GM23338 (cell line): ENCODE results near the gene KLLN. TPM values are rescaled to one million over a fixed set of nuclear protein-coding genes. Genes with fewer than 3 reads are reported as not detected.

Experiments used
- ATAC-seq: fragments of 200-7000 bp; cut with Tn5 transposase; 3 replicates; pipeline ENCODE4 v1.9.1; 2020
- DNase-seq: peaks from one replicate; pipeline ENCODE4 v3.0.0-alpha.2; 2015; ENCODE audit warnings: low spot score
- H2AFZ ChIP-seq: fragments of 200-600 bp; sonication (generic); 2 replicates; pipeline ENCODE4 v1.8.0; 2016; ENCODE audit warnings: antibody characterized with exemption, mild to moderate bottlenecking, moderate library complexity
- H3F3A ChIP-seq: fragments of 200-600 bp; sonication (generic); replicated peaks from 2 replicates; pipeline ENCODE4 v1.8.0; 2017; ENCODE audit warnings: antibody characterized with exemption, mixed run types, low read depth
- H3K27ac ChIP-seq: fragments of 200-600 bp; sonication (generic); 2 replicates; pipeline ENCODE4 v1.6.1; 2016; ENCODE audit warnings: low read depth
- H3K27me3 ChIP-seq: fragments of 200-600 bp; sonication (generic); 2 replicates; pipeline ENCODE4 v1.8.0; 2016; ENCODE audit warnings: mild to moderate bottlenecking, mixed run types, moderate library complexity; ENCODE audit not compliant: insufficient read depth
- H3K36me3 ChIP-seq: fragments of 200-600 bp; sonication (generic); 2 replicates; pipeline ENCODE4 v1.8.0; 2016; ENCODE audit warnings: mild to moderate bottlenecking; ENCODE audit not compliant: insufficient read depth
- H3K4me1 ChIP-seq: fragments of 200-600 bp; sonication (generic); 2 replicates; pipeline ENCODE4 v1.8.0; 2016; ENCODE audit warnings: mild to moderate bottlenecking, moderate library complexity; ENCODE audit not compliant: insufficient read depth
- H3K4me2 ChIP-seq: fragments of 200-600 bp; sonication (generic); 2 replicates; pipeline ENCODE4 v1.7.1; 2017; ENCODE audit warnings: mixed run types
- H3K4me3 ChIP-seq: fragments of 200-600 bp; sonication (generic); 2 replicates; pipeline ENCODE4 v1.6.1; 2016; ENCODE audit warnings: mixed run types
- H3K79me2 ChIP-seq: fragments of 200-600 bp; sonication (generic); replicated peaks from 2 replicates; pipeline ENCODE4 v1.8.0; 2017; ENCODE audit warnings: mild to moderate bottlenecking; ENCODE audit not compliant: insufficient read depth
- H3K9me2 ChIP-seq: fragments of 200-600 bp; sonication (generic); 2 replicates; pipeline ENCODE4 v1.8.0; 2017; ENCODE audit not compliant: insufficient read depth
- H4K20me1 ChIP-seq: fragments of 200-600 bp; sonication (generic); replicated peaks from 2 replicates; pipeline ENCODE4 v1.8.0; 2017; ENCODE audit warnings: mild to moderate bottlenecking; ENCODE audit not compliant: insufficient read depth
- H3K27ac Mint-ChIP-seq: 2 replicates; pipeline ENCODE4 v1.8.0; 2020; ENCODE audit warnings: inconsistent platforms, mild to moderate bottlenecking, moderate library complexity, mixed read lengths
- H3K27me3 Mint-ChIP-seq: 3 replicates; pipeline ENCODE4 v1.8.0; 2022; ENCODE audit warnings: low read depth, mild to moderate bottlenecking, moderate library complexity, mixed read lengths, inconsistent platforms; ENCODE audit not compliant: insufficient read depth, poor library complexity
- H3K36me3 Mint-ChIP-seq: 3 replicates; pipeline ENCODE4 v1.8.0; 2021; ENCODE audit warnings: low read depth, mild to moderate bottlenecking, inconsistent platforms, moderate library complexity, mixed read lengths
- H3K4me1 Mint-ChIP-seq: 3 replicates; pipeline ENCODE4 v1.8.0; 2020; ENCODE audit warnings: mild to moderate bottlenecking, inconsistent platforms, mixed read lengths
- H3K4me3 Mint-ChIP-seq: 3 replicates; pipeline ENCODE4 v1.8.0; 2021; ENCODE audit warnings: moderate library complexity, mild to moderate bottlenecking, inconsistent platforms, mixed read lengths
- H3K9me3 Mint-ChIP-seq: 3 replicates; pipeline ENCODE4 v1.8.0; 2020; ENCODE audit warnings: moderate library complexity, mild to moderate bottlenecking, inconsistent platforms, mixed read lengths
- EZH2 ChIP-seq: fragments of 200-600 bp; sonication (generic); IDR thresholded peaks from one replicate; pipeline ENCODE4 v1.8.0; 2017; ENCODE audit warnings: antibody characterized with exemption, mild to moderate bottlenecking, low read depth; ENCODE audit not compliant: unreplicated experiment
- EZH2phosphoT487 ChIP-seq: fragments of 200-600 bp; sonication (generic); IDR thresholded peaks from one replicate; pipeline ENCODE4 v1.8.1; 2018; ENCODE audit warnings: antibody characterized with exemption; ENCODE audit not compliant: unreplicated experiment
- NANOG ChIP-seq: IDR thresholded peaks from 2 replicates; pipeline ENCODE4 v1.6.1; 2016; ENCODE audit warnings: antibody characterized with exemption, borderline replicate concordance
- POLR2AphosphoS5 ChIP-seq: IDR thresholded peaks from 2 replicates; pipeline ENCODE4 v1.6.1; 2016; ENCODE audit warnings: antibody characterized with exemption, low read depth
- STAT1 ChIP-seq: IDR thresholded peaks from one replicate; pipeline ENCODE4 v1.6.1; 2016; ENCODE audit warnings: antibody characterized with exemption; ENCODE audit not compliant: unreplicated experiment
- ZNF114 ChIP-seq: fragments of 250-450 bp; sonication (Bioruptor Pico); IDR thresholded peaks from 2 replicates; pipeline ENCODE4 v1.5.0; 2020; ENCODE audit warnings: mild to moderate bottlenecking, moderate library complexity
- ZNF331 ChIP-seq: fragments of 250-450 bp; sonication (Bioruptor Pico); IDR thresholded peaks from 2 replicates; pipeline ENCODE4 v1.5.0; 2020; ENCODE audit warnings: low read depth, mild to moderate bottlenecking, moderate library complexity
- polyA plus RNA-seq: library from polyadenylated mRNA; unstranded; fragments of >200 nt; fragmentation: Nextera tagmentation; extraction: Ambion mirVana; gene quantifications from 2 replicates; pipeline ENCODE4 v1.2.1, GENCODE V29; 2016
- total RNA-seq: library from RNA; depleted of rRNA; stranded (reverse); fragments of >200 nt; shearing (Covaris generic); gene quantifications from 2 replicates; pipeline ENCODE4 v1.2.3, GENCODE V29; 2014
- TF ChIP-seq, protein P1 (sequence below): fragments of 250-450 bp; sonication (Bioruptor Pico); IDR thresholded peaks from 2 replicates; pipeline ENCODE4 v1.5.0; 2020; ENCODE audit warnings: mild to moderate bottlenecking, moderate library complexity
- TF ChIP-seq, protein P2 (sequence below): IDR thresholded peaks from 2 replicates; pipeline ENCODE4 v1.6.1; 2016; ENCODE audit warnings: antibody characterized with exemption

The KLLN gene
- total and polyA plus RNA-seq, 2 experiments from 2014 or later = 0.24 to 0.29 TPM

DNA sequence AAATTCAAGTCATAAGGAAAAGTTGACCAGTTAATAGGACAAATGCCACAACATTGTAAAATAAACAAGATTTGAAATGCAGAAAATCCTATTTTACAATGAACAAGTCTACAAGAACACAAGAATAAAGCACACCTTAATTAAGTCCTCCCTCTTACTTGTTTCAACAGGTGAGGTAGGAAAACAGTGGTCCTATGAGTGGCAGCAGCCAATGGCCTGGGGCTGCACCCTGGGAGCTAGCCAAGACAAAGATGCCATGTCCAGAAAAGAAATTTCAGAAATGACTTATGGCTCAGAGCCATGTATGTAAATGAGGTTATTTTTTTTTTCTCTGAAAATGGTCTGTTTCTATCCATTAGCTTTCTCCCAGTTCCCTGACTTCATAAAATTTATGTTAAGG lies 14.3 kb downstream of the KLLN start (continued):
- TF ChIP-seq, protein P1, sequence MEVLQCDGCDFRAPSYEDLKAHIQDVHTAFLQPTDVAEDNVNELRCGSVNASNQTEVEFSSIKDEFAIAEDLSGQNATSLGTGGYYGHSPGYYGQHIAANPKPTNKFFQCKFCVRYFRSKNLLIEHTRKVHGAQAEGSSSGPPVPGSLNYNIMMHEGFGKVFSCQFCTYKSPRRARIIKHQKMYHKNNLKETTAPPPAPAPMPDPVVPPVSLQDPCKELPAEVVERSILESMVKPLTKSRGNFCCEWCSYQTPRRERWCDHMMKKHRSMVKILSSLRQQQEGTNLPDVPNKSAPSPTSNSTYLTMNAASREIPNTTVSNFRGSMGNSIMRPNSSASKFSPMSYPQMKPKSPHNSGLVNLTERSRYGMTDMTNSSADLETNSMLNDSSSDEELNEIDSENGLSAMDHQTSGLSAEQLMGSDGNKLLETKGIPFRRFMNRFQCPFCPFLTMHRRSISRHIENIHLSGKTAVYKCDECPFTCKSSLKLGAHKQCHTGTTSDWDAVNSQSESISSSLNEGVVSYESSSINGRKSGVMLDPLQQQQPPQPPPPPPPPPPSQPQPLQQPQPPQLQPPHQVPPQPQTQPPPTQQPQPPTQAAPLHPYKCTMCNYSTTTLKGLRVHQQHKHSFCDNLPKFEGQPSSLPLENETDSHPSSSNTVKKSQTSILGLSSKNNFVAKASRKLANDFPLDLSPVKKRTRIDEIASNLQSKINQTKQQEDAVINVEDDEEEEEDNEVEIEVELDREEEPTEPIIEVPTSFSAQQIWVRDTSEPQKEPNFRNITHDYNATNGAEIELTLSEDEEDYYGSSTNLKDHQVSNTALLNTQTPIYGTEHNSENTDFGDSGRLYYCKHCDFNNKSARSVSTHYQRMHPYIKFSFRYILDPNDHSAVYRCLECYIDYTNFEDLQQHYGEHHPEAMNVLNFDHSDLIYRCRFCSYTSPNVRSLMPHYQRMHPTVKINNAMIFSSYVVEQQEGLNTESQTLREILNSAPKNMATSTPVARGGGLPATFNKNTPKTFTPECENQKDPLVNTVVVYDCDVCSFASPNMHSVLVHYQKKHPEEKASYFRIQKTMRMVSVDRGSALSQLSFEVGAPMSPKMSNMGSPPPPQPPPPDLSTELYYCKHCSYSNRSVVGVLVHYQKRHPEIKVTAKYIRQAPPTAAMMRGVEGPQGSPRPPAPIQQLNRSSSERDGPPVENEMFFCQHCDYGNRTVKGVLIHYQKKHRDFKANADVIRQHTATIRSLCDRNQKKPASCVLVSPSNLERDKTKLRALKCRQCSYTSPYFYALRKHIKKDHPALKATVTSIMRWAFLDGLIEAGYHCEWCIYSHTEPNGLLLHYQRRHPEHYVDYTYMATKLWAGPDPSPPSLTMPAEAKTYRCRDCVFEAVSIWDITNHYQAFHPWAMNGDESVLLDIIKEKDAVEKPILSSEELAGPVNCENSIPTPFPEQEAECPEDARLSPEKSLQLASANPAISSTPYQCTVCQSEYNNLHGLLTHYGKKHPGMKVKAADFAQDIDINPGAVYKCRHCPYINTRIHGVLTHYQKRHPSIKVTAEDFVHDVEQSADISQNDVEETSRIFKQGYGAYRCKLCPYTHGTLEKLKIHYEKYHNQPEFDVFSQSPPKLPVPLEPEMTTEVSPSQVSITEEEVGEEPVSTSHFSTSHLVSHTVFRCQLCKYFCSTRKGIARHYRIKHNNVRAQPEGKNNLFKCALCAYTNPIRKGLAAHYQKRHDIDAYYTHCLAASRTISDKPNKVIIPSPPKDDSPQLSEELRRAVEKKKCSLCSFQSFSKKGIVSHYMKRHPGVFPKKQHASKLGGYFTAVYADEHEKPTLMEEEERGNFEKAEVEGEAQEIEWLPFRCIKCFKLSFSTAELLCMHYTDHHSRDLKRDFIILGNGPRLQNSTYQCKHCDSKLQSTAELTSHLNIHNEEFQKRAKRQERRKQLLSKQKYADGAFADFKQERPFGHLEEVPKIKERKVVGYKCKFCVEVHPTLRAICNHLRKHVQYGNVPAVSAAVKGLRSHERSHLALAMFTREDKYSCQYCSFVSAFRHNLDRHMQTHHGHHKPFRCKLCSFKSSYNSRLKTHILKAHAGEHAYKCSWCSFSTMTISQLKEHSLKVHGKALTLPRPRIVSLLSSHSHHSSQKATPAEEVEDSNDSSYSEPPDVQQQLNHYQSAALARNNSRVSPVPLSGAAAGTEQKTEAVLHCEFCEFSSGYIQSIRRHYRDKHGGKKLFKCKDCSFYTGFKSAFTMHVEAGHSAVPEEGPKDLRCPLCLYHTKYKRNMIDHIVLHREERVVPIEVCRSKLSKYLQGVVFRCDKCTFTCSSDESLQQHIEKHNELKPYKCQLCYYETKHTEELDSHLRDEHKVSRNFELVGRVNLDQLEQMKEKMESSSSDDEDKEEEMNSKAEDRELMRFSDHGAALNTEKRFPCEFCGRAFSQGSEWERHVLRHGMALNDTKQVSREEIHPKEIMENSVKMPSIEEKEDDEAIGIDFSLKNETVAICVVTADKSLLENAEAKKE (CRISPR knock-in tag) = no peak

GRCh38 chr10:87847550-87847949 lies 15.8 kb downstream of the KLLN start:
- Histone ChIP-seq H4K20me1 (no peaks in the 10 kb centered on the region), H3K27ac (no peak overlapping the region), H3F3A (no peaks in the 10 kb centered on the region), H3K9me2 (no peaks in the 10 kb centered on the region), H3K4me3 (no peak overlapping the region), H3K79me2 (no peaks in the 10 kb centered on the region), H3K27me3 (no peaks in the 10 kb centered on the region), H2AFZ (no peak overlapping the region), H3K36me3 (no peaks in the 10 kb centered on the region), H3K4me1 (0 out of 2 replicates have a peak, but pooled peaks cover 12% of the 10 kb centered on the region), H3K4me2 (no peak overlapping the region)
- Mint-ChIP-seq H3K36me3 (no peaks in the 10 kb centered on the region), H3K27ac (no peak overlapping the region), H3K4me1 (peaks cover 14% of the 10 kb centered on the region), H3K9me3 (no peaks in the 10 kb centered on the region), H3K27me3 (no peaks in the 10 kb centered on the region), H3K4me3 (no peak overlapping the region)
- no peak for DNase-seq
- ATAC-seq = no peak
- TF ChIP-seq ZNF331 (CRISPR knock-in tag) = no peak
- TF ChIP-seq EZH2 = no peak
- TF ChIP-seq POLR2AphosphoS5 = no peak
- TF ChIP-seq, protein P1 (CRISPR knock-in tag) = no peak
- no peak for TF ChIP-seq NANOG
- TF ChIP-seq STAT1 = no peak
- no peak for TF ChIP-seq EZH2phosphoT487
- no peak for TF ChIP-seq ZNF114 (CRISPR knock-in tag)
- TF ChIP-seq, protein P2, sequence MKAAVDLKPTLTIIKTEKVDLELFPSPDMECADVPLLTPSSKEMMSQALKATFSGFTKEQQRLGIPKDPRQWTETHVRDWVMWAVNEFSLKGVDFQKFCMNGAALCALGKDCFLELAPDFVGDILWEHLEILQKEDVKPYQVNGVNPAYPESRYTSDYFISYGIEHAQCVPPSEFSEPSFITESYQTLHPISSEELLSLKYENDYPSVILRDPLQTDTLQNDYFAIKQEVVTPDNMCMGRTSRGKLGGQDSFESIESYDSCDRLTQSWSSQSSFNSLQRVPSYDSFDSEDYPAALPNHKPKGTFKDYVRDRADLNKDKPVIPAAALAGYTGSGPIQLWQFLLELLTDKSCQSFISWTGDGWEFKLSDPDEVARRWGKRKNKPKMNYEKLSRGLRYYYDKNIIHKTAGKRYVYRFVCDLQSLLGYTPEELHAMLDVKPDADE = no peak
